ENCODE data around the gene RNF152.

Gene RNF152

GRCh38 chr18:61852496-61852895 is 40.3 kb downstream of the RNF152 start:
- CTCF ChIA-PET: no interaction called here
- DNase-seq (ENCODE audit: extremely low spot score): no peak
- TF ChIP-seq CTCF (IDR thresholded peaks at IDR 0.05; ENCODE audit: control extremely low read depth, extremely low read depth, low read depth, missing control alignments): no peak
- POLR2A ChIA-PET: no interaction called here

GRCh38 chr18:61851940-61852451 is 40.8 kb downstream of the RNF152 start:
- no peak for TF ChIP-seq CTCF (IDR thresholded peaks at IDR 0.05; ENCODE audit: control extremely low read depth, extremely low read depth, low read depth, missing control alignments)
- DNase-seq (ENCODE audit: extremely low spot score): no peak
- CTCF ChIA-PET: no interaction called here
- POLR2A ChIA-PET: no interaction called here

- CTCF ChIA-PET: no interaction called here
- POLR2A ChIA-PET: no interaction called here
- no peak for DNase-seq (ENCODE audit: extremely low spot score)
- no peak for TF ChIP-seq CTCF (IDR thresholded peaks at IDR 0.05; ENCODE audit: control extremely low read depth, extremely low read depth, low read depth, missing control alignments)
Measured at GRCh38 chr18:61851279-61851678, 41.5 kb downstream of the RNF152 start.

GRCh38 chr18:61850756-61851155 is 42.1 kb downstream of the RNF152 start:
- POLR2A ChIA-PET: no interaction called here
- TF ChIP-seq CTCF (IDR thresholded peaks at IDR 0.05; ENCODE audit: control extremely low read depth, extremely low read depth, low read depth, missing control alignments): no peak
- CTCF ChIA-PET: no interaction called here
- DNase-seq (ENCODE audit: extremely low spot score): no peak

- no peak for TF ChIP-seq CTCF (IDR thresholded peaks at IDR 0.05; ENCODE audit: control extremely low read depth, extremely low read depth, low read depth, missing control alignments)
- CTCF ChIA-PET: interaction anchor here (1.3 to 1.8 kb wide), 3 partner anchors 8 to 15 kb away, joined by 3 to 5 read pairs (median 4); no protein-coding TSS in a partner anchor
- DNase-seq (ENCODE audit: extremely low spot score): no peak
- POLR2A ChIA-PET: no interaction called here
Measured at GRCh38 chr18:61847164-61847791, 45.5 kb downstream of the RNF152 start.

- POLR2A ChIA-PET: no interaction called here
- no peak for DNase-seq (ENCODE audit: extremely low spot score)
- no peak for TF ChIP-seq CTCF (IDR thresholded peaks at IDR 0.05; ENCODE audit: control extremely low read depth, extremely low read depth, low read depth, missing control alignments)
- CTCF ChIA-PET: interaction anchor here (1.3 kb wide), 1 partner anchor 19 kb away, joined by 4 read pairs; no protein-coding TSS in a partner anchor
Measured at GRCh38 chr18:61845197-61845596, 47.6 kb downstream of the RNF152 start.

Measured in GM10248 (cell line).